Left lung (tissue), 10 donors: ENCODE results near the gene ZNF407. TPM values are rescaled to one million over a fixed set of nuclear protein-coding genes. Genes with fewer than 3 reads are reported as not detected.

Experiments used
- ATAC-seq: fragments of 200-7000 bp; cut with Tn5 transposase; one replicate; pipeline ENCODE4 v1.9.1; 2020; ENCODE audit warnings: moderate library complexity
- DNase-seq, 4 donors: peaks; one replicate each; pipeline ENCODE4 v3.0.0-alpha.2; 2013 to 2020
- H3K27ac ChIP-seq, 2 donors: fragments of 200-600 bp; sonication (generic) in 1 of 2; one replicate each; pipeline versions ENCODE4 v1.5.0 to v1.8.0; 2020 to 2021
- H3K27me3 ChIP-seq, 2 donors: fragments of 200-600 bp; sonication (generic) in 1 of 2; one replicate each; pipeline versions ENCODE4 v1.5.0 to v1.8.0; 2020 to 2021
- H3K36me3 ChIP-seq, 2 donors: fragments of 200-600 bp; sonication (generic) in 1 of 2; one replicate each; pipeline versions ENCODE4 v1.5.0 to v1.8.0; 2020 to 2021
- H3K4me1 ChIP-seq, 2 donors: fragments of 200-600 bp; one replicate each; pipeline ENCODE4 v1.8.0; 2021
- H3K4me3 ChIP-seq, 2 donors: fragments of 200-600 bp; sonication (generic) in 1 of 2; one replicate each; pipeline versions ENCODE4 v1.5.0 to v1.8.0; 2020 to 2021; ENCODE audit warnings: mild to moderate bottlenecking in 1 of 2
- H3K9me3 ChIP-seq, 2 donors: fragments of 200-600 bp; sonication (generic) in 1 of 2; one replicate each; pipeline versions ENCODE4 v1.5.0 to v1.8.0; 2020 to 2021
- CTCF ChIP-seq, 2 donors: fragments of 200-600 bp; sonication (generic) in 1 of 2; IDR thresholded peaks; one replicate each; pipeline versions ENCODE4 v1.5.0 to v1.8.0; 2021; ENCODE audit warnings: antibody characterized with exemption in 2 of 2
- intact Hi-C, 2 donors: fragments of 100-400 bp; cut with DNase I; formaldehyde crosslinking; loops; one replicate each; pipeline versions ENCODE4 v1.11.2 to v1.14.2; 2022
- polyA plus RNA-seq, 6 donors: library from polyadenylated mRNA; unstranded; fragments of 120-200 nt; gene quantifications; one replicate each; pipeline ENCODE4 v1.2.1, GENCODE V29; 2013; ENCODE audit not compliant: insufficient read length in 6 of 6
- total RNA-seq, 2 donors: library from RNA; stranded (reverse); fragmentation: NEBNext Ultra II Directional; extraction: Animal tissue kit (Norgen Biotek cat#: 25700); gene quantifications; one replicate each; pipeline ENCODE4 v1.2.1, GENCODE V29; 2021
- donor health status: DM: no; HTN: yes; CAD: no.
- donor health status: DM: no; HTN: no; CAD: no.

The ZNF407 gene
- total and polyA plus RNA-seq, 8 donors, result 10.3 to 16.7 (median 11.3) TPM

- no peak overlapping the region for H3K27ac ChIP-seq
- ATAC-seq (no peak), DNase-seq (no peak)
- H3K4me1 ChIP-seq, result no peaks in the 10 kb centered on the region
- H3K9me3 ChIP-seq, result no peaks in the 10 kb centered on the region
- no peak for TF ChIP-seq CTCF (IDR thresholded peaks at IDR 0.05)
- no peaks in the 10 kb centered on the region for H3K36me3 ChIP-seq
- intact Hi-C loops, result no loop called here
- H3K4me3 ChIP-seq, result no peak overlapping the region
- no peaks in the 10 kb centered on the region for H3K27me3 ChIP-seq
These were observed 338.7 kb downstream of the ZNF407 start for GRCh38 chr18:74936343-74936742.

GRCh38 chr18:74937291-74937690 is 339.6 kb downstream of the ZNF407 start:
- intact Hi-C loops, result no loop called here
- no peaks in the 10 kb centered on the region for H3K27me3 ChIP-seq
- no peaks in the 10 kb centered on the region for H3K9me3 ChIP-seq
- no peak for TF ChIP-seq CTCF (IDR thresholded peaks at IDR 0.05)
- H3K36me3 ChIP-seq, result no peaks in the 10 kb centered on the region
- H3K27ac ChIP-seq, result no peak overlapping the region
- no peaks in the 10 kb centered on the region for H3K4me1 ChIP-seq
- ATAC-seq, result no peak
- DNase-seq, result no peak
- no peak overlapping the region for H3K4me3 ChIP-seq

GRCh38 chr18:74940856-74941255 is 343.2 kb downstream of the ZNF407 start:
- TF ChIP-seq CTCF (IDR thresholded peaks at IDR 0.05), result no peak
- H3K27me3 ChIP-seq, result no peaks in the 10 kb centered on the region
- DNase-seq, result no peak
- H3K27ac ChIP-seq, result no peak overlapping the region
- H3K4me3 ChIP-seq, result no peak overlapping the region
- H3K36me3 ChIP-seq, result no peaks in the 10 kb centered on the region
- H3K4me1 ChIP-seq, result peaks cover 0 to 13% of the 10 kb centered on the region in 2 donors
- intact Hi-C loops, result no loop called here
- H3K9me3 ChIP-seq, result no peaks in the 10 kb centered on the region
- no peak for ATAC-seq

- peaks cover 0 to 13% of the 10 kb centered on the region in 2 donors for H3K4me1 ChIP-seq
- no peak overlapping the region for H3K27ac ChIP-seq
- H3K4me3 ChIP-seq, result no peak overlapping the region
- ATAC-seq (no peak), DNase-seq (no peak)
- no peaks in the 10 kb centered on the region for H3K9me3 ChIP-seq
- no peak for TF ChIP-seq CTCF (IDR thresholded peaks at IDR 0.05)
- intact Hi-C loops, result no loop called here
- H3K27me3 ChIP-seq, result no peaks in the 10 kb centered on the region
- H3K36me3 ChIP-seq, result no peaks in the 10 kb centered on the region
These were observed 344.7 kb downstream of the ZNF407 start for GRCh38 chr18:74942319-74942910.

- no peak overlapping the region for H3K4me3 ChIP-seq
- intact Hi-C loops, result no loop called here
- DNase-seq, result no peak
- no peaks in the 10 kb centered on the region for H3K9me3 ChIP-seq
- no peaks in the 10 kb centered on the region for H3K36me3 ChIP-seq
- TF ChIP-seq CTCF (IDR thresholded peaks at IDR 0.05), result no peak
- H3K4me1 ChIP-seq, result peaks cover 1 to 14% of the 10 kb centered on the region in 2 donors
- peak; percentile 80 for ATAC-seq
- H3K27me3 ChIP-seq, result no peaks in the 10 kb centered on the region
- no peak overlapping the region for H3K27ac ChIP-seq
These were observed 347.0 kb downstream of the ZNF407 start for GRCh38 chr18:74944676-74945075.
